MM.1S (cell line): ENCODE results near the gene DCAF10.
"Not testable (repeated sequence)": the region's sequence is repeated elsewhere in the genome, so short reads cannot be mapped to it uniquely, and the experiment has no call there.

Experiments used
- DNase-seq: peaks from one replicate; pipeline ENCODE4 v3.0.0-alpha.2; 2015
- H2AFZ ChIP-seq: fragments of 300-600 bp; sonication (generic); 2 replicates; pipeline ENCODE4 v1.6.0; 2016; ENCODE audit warnings: antibody characterized with exemption, low read length
- H3F3A ChIP-seq: fragments of 300-600 bp; sonication (generic); 2 replicates; pipeline ENCODE4 v1.6.1; 2016; ENCODE audit warnings: mild to moderate bottlenecking, antibody characterized with exemption, low read length, moderate library complexity, mixed read lengths; ENCODE audit not compliant: insufficient read depth
- H3K27ac ChIP-seq: fragments of 300-600 bp; sonication (generic); 2 replicates; pipeline ENCODE4 v1.5.1; 2016; ENCODE audit warnings: mild to moderate bottlenecking, low read length
- H3K27me3 ChIP-seq: fragments of 300-600 bp; sonication (generic); replicated peaks from 2 replicates; pipeline ENCODE4 v1.6.0; 2016; ENCODE audit warnings: low read length; ENCODE audit not compliant: insufficient read depth
- H3K36me3 ChIP-seq: fragments of 300-600 bp; sonication (generic); replicated peaks from 2 replicates; pipeline ENCODE4 v1.6.1; 2016; ENCODE audit warnings: mild to moderate bottlenecking, low read length, mixed read lengths; ENCODE audit not compliant: insufficient read depth
- H3K4me1 ChIP-seq: fragments of 300-600 bp; sonication (generic); 2 replicates; pipeline ENCODE4 v1.6.1; 2016; ENCODE audit warnings: low read length, mixed read lengths
- H3K4me2 ChIP-seq: fragments of 300-600 bp; sonication (generic); 2 replicates; pipeline ENCODE4 v1.6.0; 2016; ENCODE audit warnings: low read depth, low read length
- H3K4me3 ChIP-seq: fragments of 300-600 bp; sonication (generic); 2 replicates; pipeline ENCODE4 v1.5.1; 2016; ENCODE audit warnings: low read length, mixed read lengths
- H3K79me2 ChIP-seq: fragments of 300-600 bp; sonication (generic); 2 replicates; pipeline ENCODE4 v1.6.1; 2016; ENCODE audit warnings: mixed run types, low read length, mixed read lengths
- H3K9ac ChIP-seq: fragments of 300-600 bp; sonication (generic); 2 replicates; pipeline ENCODE4 v1.6.1; 2016; ENCODE audit warnings: low read length, mixed read lengths
- H3K9me2 ChIP-seq: fragments of 300-600 bp; sonication (generic); replicated peaks from 2 replicates; pipeline ENCODE4 v1.6.1; 2016; ENCODE audit warnings: mild to moderate bottlenecking, low read length, mixed read lengths; ENCODE audit not compliant: insufficient read depth
- H3K9me3 ChIP-seq: fragments of 300-600 bp; sonication (generic); replicated peaks from 2 replicates; pipeline ENCODE4 v1.6.1; 2016; ENCODE audit warnings: mild to moderate bottlenecking, low read length, mixed read lengths; ENCODE audit not compliant: insufficient read depth
- H4K20me1 ChIP-seq: fragments of 300-600 bp; sonication (generic); 2 replicates; pipeline ENCODE4 v1.6.1; 2016; ENCODE audit warnings: mild to moderate bottlenecking, low read length, moderate library complexity, mixed read lengths; ENCODE audit not compliant: insufficient read depth
- CTCF ChIP-seq: fragments of 300-600 bp; sonication (generic); IDR thresholded peaks from 2 replicates; pipeline ENCODE4 v1.5.1; 2016; ENCODE audit warnings: antibody characterized with exemption, low read length, mixed read lengths
- EZH2 ChIP-seq: fragments of 300-600 bp; sonication (generic); optimal IDR thresholded peaks from 2 replicates; pipeline ENCODE3; 2017; ENCODE audit warnings: low read depth, mild to moderate bottlenecking, antibody characterized with exemption, low read length, mixed read lengths
- EZH2phosphoT487 ChIP-seq: fragments of 300-600 bp; sonication (generic); IDR thresholded peaks from 2 replicates; pipeline ENCODE4 v1.6.1; 2018; ENCODE audit warnings: antibody characterized with exemption, low read length

DCAF10 gene

DNA sequence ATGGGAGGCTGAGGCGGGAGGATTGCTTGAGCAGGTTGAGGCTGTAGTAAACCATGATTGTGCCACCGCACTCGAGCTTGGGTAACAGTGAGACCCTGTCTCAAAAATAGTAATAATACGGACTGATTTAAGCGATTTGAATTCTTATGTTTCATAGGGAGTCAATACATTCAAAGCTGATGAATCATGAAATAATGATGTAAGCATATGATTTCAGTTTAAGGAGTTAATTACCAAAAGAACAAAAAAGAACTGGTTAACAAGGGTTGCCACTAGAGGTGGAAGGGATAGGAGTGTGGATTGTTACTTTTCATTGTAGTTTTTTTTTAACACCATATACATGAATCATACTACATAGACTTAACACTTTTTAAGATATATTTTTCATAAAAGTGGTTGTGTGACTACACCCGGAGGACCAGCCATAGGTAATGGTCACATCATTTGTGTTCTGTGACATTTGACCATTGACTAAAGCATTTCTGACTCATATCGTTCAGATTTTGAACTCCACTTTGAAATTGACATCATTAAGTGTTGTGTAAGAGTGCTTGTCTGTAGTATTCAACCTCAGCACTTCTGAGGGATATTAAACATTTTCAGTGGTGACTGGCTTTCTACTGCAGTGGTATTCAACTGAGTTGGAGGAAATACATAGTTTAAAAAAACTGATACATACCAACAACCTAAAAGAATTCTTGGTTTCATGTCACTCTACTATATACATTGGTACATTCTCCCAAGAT is 40.0 kb upstream of the DCAF10 start:
- H3K27ac ChIP-seq, result no peak overlapping the region

DNA sequence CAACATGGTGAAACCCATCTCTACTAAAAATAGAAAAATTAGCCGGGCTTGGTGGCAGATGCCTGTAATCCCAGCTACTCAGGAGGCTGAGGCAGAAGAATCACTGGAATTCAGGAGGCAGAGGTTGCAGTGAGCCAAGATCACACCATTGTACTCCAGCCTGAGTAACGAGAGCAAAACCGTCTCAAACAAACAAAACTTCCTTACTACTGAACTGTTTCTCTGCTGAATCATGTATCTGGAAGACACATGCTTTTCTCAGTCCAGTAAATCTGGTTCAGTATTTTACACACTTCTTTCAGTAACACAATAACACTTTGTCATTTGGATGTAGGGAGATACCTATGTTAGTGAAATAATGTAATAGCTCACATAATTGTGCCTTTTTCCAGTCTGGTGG is 39.1 kb upstream of the DCAF10 start:
- Histone ChIP-seq H3F3A (no peaks in the 10 kb centered on the region), H3K4me3 (no peak overlapping the region), H2AFZ (no peak overlapping the region), H3K9ac (no peak overlapping the region), H3K36me3 (no peaks in the 10 kb centered on the region), H3K27me3 (no peaks in the 10 kb centered on the region), H3K79me2 (no peaks in the 10 kb centered on the region), H3K4me2 (no peak overlapping the region), H3K4me1 (no peaks in the 10 kb centered on the region), H3K27ac (no peak overlapping the region), H4K20me1 (no peaks in the 10 kb centered on the region), H3K9me2 (no peaks in the 10 kb centered on the region), H3K9me3 (no peaks in the 10 kb centered on the region)
- TF ChIP-seq EZH2 (no peak), CTCF (no peak), EZH2phosphoT487 (no peak)
- no peak for DNase-seq

More for the DNA sequence above, 40.0 kb upstream of the DCAF10 start:
- Histone ChIP-seq H3K4me2 (no peak overlapping the region), H4K20me1 (no peaks in the 10 kb centered on the region), H3F3A (no peaks in the 10 kb centered on the region), H3K4me1 (no peaks in the 10 kb centered on the region), H3K36me3 (no peaks in the 10 kb centered on the region), H3K27me3 (no peaks in the 10 kb centered on the region), H3K9me2 (no peaks in the 10 kb centered on the region), H3K79me2 (no peaks in the 10 kb centered on the region), H3K4me3 (no peak overlapping the region), H2AFZ (no peak overlapping the region), H3K9ac (no peak overlapping the region), H3K9me3 (no peaks in the 10 kb centered on the region)
- no peak for DNase-seq
- TF ChIP-seq EZH2 (no peak), EZH2phosphoT487 (no peak), CTCF (no peak)

GRCh38 chr9:37765263-37765662 is 35.3 kb upstream of the DCAF10 start:
- not testable (repeated sequence) for H3K9me3 ChIP-seq, H3K27ac ChIP-seq, H3K27me3 ChIP-seq, H3K9me2 ChIP-seq, H3K4me1 ChIP-seq, H3K4me2 ChIP-seq, DNase-seq, H3K4me3 ChIP-seq, H3K9ac ChIP-seq, H3F3A ChIP-seq, H2AFZ ChIP-seq, H3K36me3 ChIP-seq, H3K79me2 ChIP-seq, H4K20me1 ChIP-seq

- Histone ChIP-seq H3K4me3 (no peak overlapping the region), H3K9ac (no peak overlapping the region), H3K9me2 (no peaks in the 10 kb centered on the region), H3K79me2 (no peaks in the 10 kb centered on the region), H3K36me3 (no peaks in the 10 kb centered on the region; the same call in 1 of the 2 replicates), H3K4me1 (no peaks in the 10 kb centered on the region), H3F3A (no peaks in the 10 kb centered on the region), H3K27ac (no peak overlapping the region), H3K4me2 (no peak overlapping the region), H2AFZ (no peak overlapping the region), H4K20me1 (no peaks in the 10 kb centered on the region), H3K9me3 (no peaks in the 10 kb centered on the region), H3K27me3 (no peaks in the 10 kb centered on the region)
- no peak for DNase-seq
- no peak for TF ChIP-seq CTCF
- no peak for TF ChIP-seq EZH2
- TF ChIP-seq EZH2phosphoT487, result no peak
Measured at GRCh38 chr9:37769306-37769705, 31.3 kb upstream of the DCAF10 start.
